HL-60/S4 treated with phorbol 12-myristate 13-acetate at 8.2 ng/mL for 4 days and 3 days (cell line): ENCODE results near the gene DPF3.

Experiments
- in situ Hi-C: fragments of 300-500 bp; cut with MboI; formaldehyde crosslinking; loops from 2 replicates; pipeline ENCODE4 v1.15.0; 2022; ENCODE audit warnings: low sequenced_read_pairs

Gene DPF3

GRCh38 chr14:72744416-72745120 lies 149.3 kb downstream of the DPF3 start:
- in situ Hi-C loops, result no loop called here

- in situ Hi-C loops, result no loop called here
Observed at GRCh38 chr14:72743626-72744025, 150.3 kb downstream of the DPF3 start.

- in situ Hi-C loops, result no loop called here
Observed at GRCh38 chr14:72742838-72743195, 151.1 kb downstream of the DPF3 start.

GRCh38 chr14:72742118-72742837 lies 151.6 kb downstream of the DPF3 start:
- in situ Hi-C loops, result no loop called here

- in situ Hi-C loops, result no loop called here
Observed at GRCh38 chr14:72741826-72742117, 152.1 kb downstream of the DPF3 start.

GRCh38 chr14:72740966-72741825 lies 152.7 kb downstream of the DPF3 start:
- in situ Hi-C loops, result no loop called here

GRCh38 chr14:72740504-72740961 lies 153.4 kb downstream of the DPF3 start:
- in situ Hi-C loops, result no loop called here

- in situ Hi-C loops, result no loop called here
Observed at GRCh38 chr14:72739446-72740405, 154.2 kb downstream of the DPF3 start.

GRCh38 chr14:72738161-72738611 lies 155.7 kb downstream of the DPF3 start:
- in situ Hi-C loops, result no loop called here

- in situ Hi-C loops, result no loop called here
Observed at GRCh38 chr14:72737560-72737943, 156.3 kb downstream of the DPF3 start.

GRCh38 chr14:72736786-72737559 lies 156.9 kb downstream of the DPF3 start:
- in situ Hi-C loops, result no loop called here

- in situ Hi-C loops, result no loop called here
Observed at GRCh38 chr14:72736308-72736707, 157.6 kb downstream of the DPF3 start.

GRCh38 chr14:72732022-72732780 lies 161.7 kb downstream of the DPF3 start:
- in situ Hi-C loops, result no loop called here

GRCh38 chr14:72731252-72732020 lies 162.5 kb downstream of the DPF3 start:
- in situ Hi-C loops, result no loop called here

- in situ Hi-C loops, result no loop called here
Observed at GRCh38 chr14:72730468-72730867, 163.4 kb downstream of the DPF3 start.

- in situ Hi-C loops, result no loop called here
Observed at GRCh38 chr14:72726444-72726843, 167.5 kb downstream of the DPF3 start.

GRCh38 chr14:72723858-72724530 lies 169.9 kb downstream of the DPF3 start:
- in situ Hi-C loops, result no loop called here
